ENCODE results near the gene PHETA2. TPM values are rescaled to one million over a fixed set of nuclear protein-coding genes. Genes with fewer than 3 reads are reported as not detected.

The PHETA2 gene
- total RNA-seq, 4 donors from 2014 or later: 16.8 to 39.7 (median 18.7) TPM

GRCh38 chr22:42076764-42077485, 2.9 kb downstream of the PHETA2 start:
- no peak overlapping the region for H3K4me3 ChIP-seq
- intact Hi-C loops (cut with DNase I; ENCODE audit: low total_unique reads): no loop called here
- H3K27me3 ChIP-seq: no peaks in the 10 kb centered on the region
- H3K4me1 ChIP-seq: peaks cover 11 to 19% of the 10 kb centered on the region in 2 donors
- no peak for DNase-seq
- TF ChIP-seq POLR2A (IDR thresholded peaks at IDR 0.05): no peak
- H3K36me3 ChIP-seq: no peaks in the 10 kb centered on the region
- H3K27ac ChIP-seq: peak overlapping the region in 1 of 2 donors; percentile 98
- no peaks in the 10 kb centered on the region for H3K9me3 ChIP-seq

GRCh38 chr22:42077486-42078125, 3.6 kb downstream of the PHETA2 start:
- H3K36me3 ChIP-seq: no peaks in the 10 kb centered on the region
- peaks cover 11 to 19% of the 10 kb centered on the region in 2 donors for H3K4me1 ChIP-seq
- no peak overlapping the region for H3K4me3 ChIP-seq
- no peak for TF ChIP-seq CTCF (IDR thresholded peaks at IDR 0.05)
- no peak for TF ChIP-seq POLR2A (IDR thresholded peaks at IDR 0.05)
- no peaks in the 10 kb centered on the region for H3K27me3 ChIP-seq
- intact Hi-C loops (cut with DNase I; ENCODE audit: low total_unique reads): no loop called here
- H3K9me3 ChIP-seq: no peaks in the 10 kb centered on the region
- no peak for DNase-seq
- peak overlapping the region; percentile 98 to 99 for H3K27ac ChIP-seq

- H3K4me1 ChIP-seq: peaks cover 11 to 14% of the 10 kb centered on the region in 2 donors
- intact Hi-C loops (cut with DNase I; ENCODE audit: low total_unique reads): no loop called here
Measured at GRCh38 chr22:42078469-42079318, 4.6 kb downstream of the PHETA2 start.

GRCh38 chr22:42079319-42080251, 5.5 kb downstream of the PHETA2 start, which contains the start of gene SMDT1:
Gene SMDT1, plus strand, starts transcription at chr22:42079700. Its CDS starts 69 bp downstream, at chr22:42079769.
- H3K27me3 ChIP-seq: no peaks in the 10 kb centered on the region
- peak; percentile 98 to 99 for DNase-seq
- peak; percentile 95 for TF ChIP-seq POLR2A (IDR thresholded peaks at IDR 0.05)
- TF ChIP-seq CTCF (IDR thresholded peaks at IDR 0.05): peak in 1 of 4 experiments; percentile 29
- intact Hi-C loops (cut with DNase I; ENCODE audit: low total_unique reads): no loop called here
- no peaks in the 10 kb centered on the region for H3K36me3 ChIP-seq
- no peaks in the 10 kb centered on the region for H3K9me3 ChIP-seq
- H3K4me3 ChIP-seq: peak within 1 kb of the TSS; percentile 72
- H3K27ac ChIP-seq: peak within 1 kb of the TSS; percentile 98 to 99
- H3K4me1 ChIP-seq: peaks cover 11% of the 10 kb centered on the region in 2 donors

More at GRCh38 chr22:42078469-42079318, 4.6 kb downstream of the PHETA2 start:
- TF ChIP-seq POLR2A (IDR thresholded peaks at IDR 0.05) (no peak), CTCF (IDR thresholded peaks at IDR 0.05) (no peak)
- DNase-seq: peak in 1 of 2 donors; percentile 43
- no peaks in the 10 kb centered on the region for H3K27me3 ChIP-seq
- H3K4me3 ChIP-seq: peak overlapping the region; percentile 72
- H3K9me3 ChIP-seq: no peaks in the 10 kb centered on the region
- H3K36me3 ChIP-seq: no peaks in the 10 kb centered on the region
- H3K27ac ChIP-seq: peak overlapping the region; percentile 98 to 99
